Fibroblast of lung (primary cell): ENCODE measurements around the gene SVEP1. TPM values are rescaled to one million over a fixed set of nuclear protein-coding genes. Genes with fewer than 3 reads are reported as not detected.

Experiments used
- DNase-seq, 2 donors: peaks; one replicate each; pipeline versions ENCODE4 v3.0.0 to v3.0.0-alpha.2; 2010; ENCODE audit warnings: low read depth in 2 of 2
- H2AFZ ChIP-seq: 2 replicates; pipeline ENCODE4 v1.5.1; 2012; ENCODE audit warnings: low read length, control low read depth, inconsistent platforms
- H3K27ac ChIP-seq: 2 replicates; pipeline ENCODE4 v1.5.1; 2011; ENCODE audit warnings: low read length, control low read depth; ENCODE audit not compliant: insufficient read depth
- H3K27me3 ChIP-seq: 2 replicates; pipeline ENCODE4 v1.5.1; 2011; ENCODE audit warnings: mild to moderate bottlenecking, low read length; ENCODE audit not compliant: control insufficient read depth, insufficient read depth
- H3K36me3 ChIP-seq: 2 replicates; pipeline ENCODE4 v1.5.1; 2011; ENCODE audit warnings: low read length; ENCODE audit not compliant: control insufficient read depth, insufficient read depth
- H3K4me1 ChIP-seq: 2 replicates; pipeline ENCODE4 v1.5.1; 2011; ENCODE audit warnings: low read length; ENCODE audit not compliant: control insufficient read depth, insufficient read depth; ENCODE audit errors: extremely low read depth
- H3K4me2 ChIP-seq: 2 replicates; pipeline ENCODE4 v1.5.1; 2011; ENCODE audit warnings: low read length, control low read depth; ENCODE audit not compliant: insufficient read depth; ENCODE audit errors: extremely low read depth
- H3K4me3 ChIP-seq, 4 experiments: fragments of 200-600 bp in 1 of 4; sonication (generic) in 1 of 4; replicated peaks in 1 of 4; 2 replicates each; pipeline ENCODE4 v1.5.1; 2011 to 2016; ENCODE audit warnings: low read length in 4 of 4, low read depth in 3 of 4, mild to moderate bottlenecking in 3 of 4, control low read depth in 2 of 4, inconsistent platforms in 1 of 4, mixed read lengths in 1 of 4; ENCODE audit not compliant: insufficient read depth in 1 of 4; ENCODE audit errors: control extremely low read depth in 1 of 4
- H3K79me2 ChIP-seq: 2 replicates; pipeline ENCODE4 v1.5.1; 2012; ENCODE audit warnings: mild to moderate bottlenecking, low read length, inconsistent platforms; ENCODE audit not compliant: control insufficient read depth, insufficient read depth
- H3K9ac ChIP-seq: 2 replicates; pipeline ENCODE4 v1.5.1; 2011; ENCODE audit warnings: mild to moderate bottlenecking, low read length, control low read depth; ENCODE audit not compliant: insufficient read depth
- H3K9me3 ChIP-seq: 2 replicates; pipeline ENCODE4 v1.5.1; 2012; ENCODE audit warnings: low read depth, low read length; ENCODE audit not compliant: control insufficient read depth, insufficient read depth
- H4K20me1 ChIP-seq: 2 replicates; pipeline ENCODE4 v1.5.1; 2011; ENCODE audit warnings: low read length; ENCODE audit not compliant: control insufficient read depth, insufficient read depth; ENCODE audit errors: extremely low read depth
- EZH2 ChIP-seq: IDR thresholded peaks from 2 replicates; pipeline ENCODE4 v1.5.1; 2012; ENCODE audit warnings: low read length, control low read depth, mild to moderate bottlenecking; ENCODE audit errors: missing control alignments
- polyA plus RNA-seq, 2 donors: library from polyadenylated mRNA; depleted of rRNA in 1 of 2; stranded (reverse) in 1 of 2; unstranded in 1 of 2; fragments of >200 nt; gene quantifications; 2 replicates each; pipeline ENCODE4 v1.2.1, GENCODE V29; 2011 to 2012; ENCODE audit warnings: missing spikeins in 1 of 2
- total RNA-seq: library from RNA; depleted of rRNA; stranded (reverse); fragments of >200 nt; gene quantifications from 2 replicates; pipeline ENCODE4 v1.2.1, GENCODE V29; 2014
- TF ChIP-seq, protein P1 (sequence below), 2 donors: IDR thresholded peaks in 1 of 2; conservative IDR thresholded peaks in 1 of 2; 1 replicate in 1 of 2; 2 replicates in 1 of 2; pipeline ENCODE4 v1.5.1; 2011 to 2012; ENCODE audit warnings: low read length in 2 of 2, control low read depth in 1 of 2, inconsistent platforms in 1 of 2, low read depth in 1 of 2, mild to moderate bottlenecking in 1 of 2

SVEP1 gene
- total and polyA plus RNA-seq, 2 donors (not counting 1 experiment from before 2014, with no cell fraction given): 46.3 to 96.9 TPM

DNA sequence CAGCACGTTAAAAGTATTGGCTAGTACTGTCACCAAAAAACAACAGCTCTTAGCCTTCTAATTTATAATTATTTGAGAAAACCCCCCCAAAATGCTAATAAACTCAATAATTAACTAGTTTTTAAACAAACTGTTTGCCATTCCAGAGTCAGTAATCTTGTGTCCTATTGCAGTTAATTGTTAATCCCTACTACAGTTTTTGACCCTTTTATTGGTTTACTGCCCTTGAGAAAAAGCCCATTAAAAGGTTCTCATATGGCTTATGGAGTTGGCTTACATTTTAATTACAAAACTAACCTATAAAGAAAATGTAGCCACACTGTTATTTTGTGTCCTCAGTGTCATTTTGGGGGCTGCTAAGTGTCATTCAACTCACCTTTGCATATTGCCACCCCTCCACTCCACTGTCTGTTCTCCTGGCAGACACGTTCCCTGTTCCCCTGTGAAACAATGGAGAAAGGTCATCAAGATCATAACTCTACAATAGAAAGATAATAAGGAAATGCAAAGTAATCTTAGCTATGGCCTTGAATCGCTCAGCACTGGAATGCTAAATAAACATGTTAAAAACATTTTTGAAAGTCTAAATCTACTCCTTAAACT, 190.3 kb downstream of the SVEP1 start:
- DNase-seq: no peak
- H3K9me3 ChIP-seq: no peaks in the 10 kb centered on the region
- TF ChIP-seq, protein P1, sequence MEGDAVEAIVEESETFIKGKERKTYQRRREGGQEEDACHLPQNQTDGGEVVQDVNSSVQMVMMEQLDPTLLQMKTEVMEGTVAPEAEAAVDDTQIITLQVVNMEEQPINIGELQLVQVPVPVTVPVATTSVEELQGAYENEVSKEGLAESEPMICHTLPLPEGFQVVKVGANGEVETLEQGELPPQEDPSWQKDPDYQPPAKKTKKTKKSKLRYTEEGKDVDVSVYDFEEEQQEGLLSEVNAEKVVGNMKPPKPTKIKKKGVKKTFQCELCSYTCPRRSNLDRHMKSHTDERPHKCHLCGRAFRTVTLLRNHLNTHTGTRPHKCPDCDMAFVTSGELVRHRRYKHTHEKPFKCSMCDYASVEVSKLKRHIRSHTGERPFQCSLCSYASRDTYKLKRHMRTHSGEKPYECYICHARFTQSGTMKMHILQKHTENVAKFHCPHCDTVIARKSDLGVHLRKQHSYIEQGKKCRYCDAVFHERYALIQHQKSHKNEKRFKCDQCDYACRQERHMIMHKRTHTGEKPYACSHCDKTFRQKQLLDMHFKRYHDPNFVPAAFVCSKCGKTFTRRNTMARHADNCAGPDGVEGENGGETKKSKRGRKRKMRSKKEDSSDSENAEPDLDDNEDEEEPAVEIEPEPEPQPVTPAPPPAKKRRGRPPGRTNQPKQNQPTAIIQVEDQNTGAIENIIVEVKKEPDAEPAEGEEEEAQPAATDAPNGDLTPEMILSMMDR (conservative IDR thresholded peaks at IDR 0.05 in 1 of 2, IDR thresholded peaks at IDR 0.05 in 1 of 2; ENCODE audit: low read depth in 1 of 2, low read length in 2 of 2): no peak
- TF ChIP-seq EZH2: no peak

DNA sequence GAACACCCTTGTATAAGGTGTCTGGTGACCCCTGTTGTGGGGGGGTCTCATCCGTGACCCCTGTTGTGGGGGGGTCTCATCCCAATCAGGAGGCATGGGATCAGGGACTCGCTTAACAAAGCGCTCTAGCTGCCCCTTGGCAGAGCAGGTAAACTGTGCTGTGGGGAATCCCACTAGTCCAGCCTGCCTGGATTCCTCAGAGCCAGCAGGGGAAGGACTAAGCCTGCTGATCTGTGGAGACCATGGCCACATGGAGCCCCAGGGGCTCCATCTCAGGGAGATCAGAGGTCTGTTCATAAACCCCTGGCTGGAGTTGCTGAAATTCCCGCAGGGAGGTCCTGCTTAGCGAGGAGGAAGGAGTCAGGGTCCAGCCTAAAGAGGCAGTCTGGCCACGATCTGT, 196.1 kb downstream of the SVEP1 start:
- Histone ChIP-seq H3K4me3 (no peak overlapping the region), H2AFZ (no peak overlapping the region), H3K79me2 (no peaks in the 10 kb centered on the region), H3K36me3 (peaks cover 3% of the 10 kb centered on the region), H4K20me1 (no peaks in the 10 kb centered on the region), H3K4me2 (no peak overlapping the region), H3K9ac (no peak overlapping the region), H3K27ac (no peak overlapping the region), H3K9me3 (no peaks in the 10 kb centered on the region), H3K4me1 (no peaks in the 10 kb centered on the region), H3K27me3 (no peaks in the 10 kb centered on the region)
- TF ChIP-seq, protein P1 (conservative IDR thresholded peaks at IDR 0.05 in 1 of 2, IDR thresholded peaks at IDR 0.05 in 1 of 2; ENCODE audit: low read depth in 1 of 2, low read length in 2 of 2): no peak
- TF ChIP-seq EZH2: no peak
- DNase-seq: no peak

More for the DNA sequence above, 190.3 kb downstream of the SVEP1 start:
- H2AFZ ChIP-seq: no peak overlapping the region
- H4K20me1 ChIP-seq: no peaks in the 10 kb centered on the region
- no peak overlapping the region for H3K4me3 ChIP-seq
- H3K27me3 ChIP-seq: no peaks in the 10 kb centered on the region
- peaks cover 3% of the 10 kb centered on the region for H3K36me3 ChIP-seq
- H3K4me2 ChIP-seq: no peak overlapping the region
- H3K4me1 ChIP-seq: no peaks in the 10 kb centered on the region
- H3K79me2 ChIP-seq: no peaks in the 10 kb centered on the region
- no peak overlapping the region for H3K27ac ChIP-seq
- H3K9ac ChIP-seq: no peak overlapping the region

DNA sequence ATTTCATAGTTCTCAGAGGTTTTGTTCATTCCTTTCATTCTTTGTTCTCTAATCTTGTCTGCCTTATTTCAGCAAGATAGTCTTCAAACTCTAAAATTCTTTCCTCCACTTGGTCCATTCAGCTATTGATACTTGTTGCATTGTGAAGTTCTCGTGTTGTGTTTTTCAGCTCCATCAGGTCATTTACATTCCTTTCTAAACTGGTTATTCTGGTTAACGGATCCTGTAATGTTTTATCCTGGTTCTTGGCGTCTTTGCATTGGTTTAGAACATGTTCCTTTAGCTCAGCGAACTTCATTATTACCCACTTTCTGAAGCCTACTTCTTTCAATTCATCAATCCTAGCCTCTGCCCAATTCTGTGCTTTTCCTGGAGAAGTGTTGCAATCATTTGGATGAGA, 196.8 kb downstream of the SVEP1 start:
- H3K9ac ChIP-seq: no peak overlapping the region
- no peak overlapping the region for H3K4me3 ChIP-seq
- H4K20me1 ChIP-seq: no peaks in the 10 kb centered on the region
- H3K4me1 ChIP-seq: no peaks in the 10 kb centered on the region
- no peaks in the 10 kb centered on the region for H3K79me2 ChIP-seq
- peaks cover 3% of the 10 kb centered on the region for H3K36me3 ChIP-seq
- DNase-seq: no peak
- H3K27ac ChIP-seq: no peak overlapping the region
- H3K9me3 ChIP-seq: no peaks in the 10 kb centered on the region
- no peaks in the 10 kb centered on the region for H3K27me3 ChIP-seq
- TF ChIP-seq, protein P1 (conservative IDR thresholded peaks at IDR 0.05 in 1 of 2, IDR thresholded peaks at IDR 0.05 in 1 of 2; ENCODE audit: low read depth in 1 of 2, low read length in 2 of 2): no peak
- TF ChIP-seq EZH2: no peak
- no peak overlapping the region for H3K4me2 ChIP-seq
- no peak overlapping the region for H2AFZ ChIP-seq
